HG02943 (cell line): ENCODE results near the gene GLIPR1.
A peak's percentile ranks its signal among the peaks of the same experiment; 100 is the strongest.
"Not testable (repeated sequence)": the region's sequence is repeated elsewhere in the genome, so short reads cannot be mapped to it uniquely, and the experiment has no call there.

Experiments used
- ATAC-seq: cut with Tn5 transposase; IDR thresholded peaks from one replicate; pipeline ENCODE4 v1.9.1; 2021; ENCODE audit warnings: mild to moderate bottlenecking, low read depth, moderate library complexity; ENCODE audit not compliant: unreplicated experiment

The GLIPR1 gene

GRCh38 chr12:75480469-75480949 lies at the start of gene GLIPR1:
Gene GLIPR1, plus strand, starts transcription at chr12:75480755. Its CDS starts 126 bp downstream, at chr12:75480881.
- peak; percentile 87 for ATAC-seq

DNA sequence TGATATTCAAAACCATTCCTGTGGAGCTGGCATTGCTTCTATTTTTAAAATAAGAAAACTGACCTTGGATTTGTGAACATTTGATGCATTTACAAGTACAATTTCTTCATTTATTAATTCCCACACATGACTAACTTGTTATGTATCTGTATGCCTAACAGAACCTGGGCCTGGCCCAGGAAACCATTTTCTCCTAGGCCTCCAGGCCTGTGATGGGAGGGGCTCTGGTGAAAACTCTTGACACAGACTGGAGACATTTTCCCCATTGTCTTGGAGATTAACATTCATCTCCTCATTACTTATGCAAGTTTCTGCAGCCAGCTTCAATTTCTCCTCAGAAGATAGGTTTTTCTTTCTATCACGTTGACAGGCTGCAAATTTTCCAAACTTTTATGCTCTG lies 47.6 kb upstream of the GLIPR1 start:
- ATAC-seq = no peak

- ATAC-seq = no peak
Observed at GRCh38 chr12:75437564-75437963, 43.0 kb upstream of the GLIPR1 start.

DNA sequence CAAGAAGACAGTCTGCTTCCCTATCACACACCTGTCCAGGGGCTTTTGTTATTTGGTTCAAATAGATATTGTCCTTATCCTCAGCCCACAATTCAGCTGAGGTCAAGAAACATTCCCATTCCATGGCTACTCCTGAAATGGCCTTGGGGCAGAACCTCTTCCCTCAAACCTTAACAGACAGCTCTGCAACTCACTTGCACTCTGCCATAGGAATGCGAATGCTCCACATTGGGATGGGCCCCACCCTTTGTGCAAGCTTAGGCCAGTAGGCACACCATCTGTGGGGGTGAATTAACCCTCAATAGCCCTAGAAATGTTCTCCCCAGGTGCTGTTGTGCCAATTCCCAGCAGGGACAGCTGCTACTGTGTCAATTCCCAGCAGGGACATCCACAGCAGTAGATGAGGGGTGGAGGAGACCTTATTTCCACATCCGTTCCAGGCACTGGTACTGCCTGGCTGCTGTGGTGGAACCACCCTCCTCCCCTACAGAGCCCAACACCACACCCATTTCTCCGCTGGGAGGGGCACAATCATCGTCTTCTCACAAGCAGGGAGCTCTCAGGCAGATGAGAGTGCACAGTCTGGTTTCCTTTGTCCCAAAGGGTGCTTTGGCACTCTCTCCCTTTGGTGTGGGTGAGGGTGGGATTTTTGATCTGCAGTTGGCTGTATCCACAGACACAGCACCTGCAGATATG lies 42.3 kb upstream of the GLIPR1 start:
- no peak for ATAC-seq

DNA sequence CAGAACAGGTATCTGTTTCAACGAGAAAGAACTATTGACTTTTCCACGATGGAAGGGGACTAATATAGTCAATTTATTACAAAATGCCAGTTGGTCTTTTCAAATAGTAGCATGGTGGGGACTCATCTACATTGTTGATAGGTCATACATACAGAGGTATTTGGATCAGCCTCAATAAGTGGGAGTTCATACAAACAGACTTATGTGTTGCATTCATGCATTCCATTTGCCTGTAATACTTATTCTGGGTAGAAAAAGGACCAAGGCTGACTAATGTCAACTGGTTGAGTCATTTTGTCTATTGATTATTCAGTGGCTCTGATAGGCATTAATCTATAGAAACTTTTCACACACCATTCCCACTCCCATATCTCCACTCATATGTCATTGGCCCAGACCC lies 41.5 kb upstream of the GLIPR1 start:
- no peak for ATAC-seq

DNA sequence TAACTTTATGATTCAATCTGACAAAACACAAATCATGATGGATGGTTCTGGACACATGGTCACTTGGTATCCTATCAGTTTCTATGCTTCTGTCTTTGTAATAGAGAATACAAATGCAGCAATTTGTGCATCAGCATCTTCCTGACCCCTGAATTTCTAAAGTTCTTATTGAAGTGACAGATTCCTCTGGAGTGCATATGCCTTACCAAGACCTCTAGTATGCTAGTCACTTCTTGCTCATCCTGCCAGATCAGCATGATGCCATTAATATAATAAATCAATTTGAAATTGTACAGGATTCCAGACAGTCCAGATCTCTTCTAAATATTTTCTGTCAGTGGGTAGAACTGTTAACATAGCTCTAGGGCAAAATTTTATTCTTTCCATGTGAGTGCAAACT lies 40.6 kb upstream of the GLIPR1 start:
- no peak for ATAC-seq

GRCh38 chr12:75441687-75442449 lies 38.7 kb upstream of the GLIPR1 start:
- ATAC-seq = not testable (repeated sequence)

DNA sequence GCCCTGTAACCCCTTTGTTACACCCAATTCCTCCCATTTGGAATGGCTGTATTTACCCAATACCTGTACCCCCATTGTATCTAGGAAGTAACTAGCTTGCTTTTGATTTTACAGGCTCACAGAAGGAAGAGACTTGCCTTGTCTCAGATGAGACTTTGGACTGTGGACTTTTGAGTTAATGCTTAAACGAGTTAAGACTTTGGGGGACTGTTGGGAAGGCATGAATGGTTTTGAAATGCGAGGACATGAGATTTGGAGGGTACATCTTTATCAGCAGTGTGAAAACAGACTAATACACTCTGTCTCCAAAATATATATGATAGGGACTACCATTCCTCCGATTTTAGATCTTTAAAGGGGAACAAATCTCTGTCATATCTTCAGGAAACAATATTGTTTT lies 38.1 kb upstream of the GLIPR1 start:
- ATAC-seq = not testable (repeated sequence)

DNA sequence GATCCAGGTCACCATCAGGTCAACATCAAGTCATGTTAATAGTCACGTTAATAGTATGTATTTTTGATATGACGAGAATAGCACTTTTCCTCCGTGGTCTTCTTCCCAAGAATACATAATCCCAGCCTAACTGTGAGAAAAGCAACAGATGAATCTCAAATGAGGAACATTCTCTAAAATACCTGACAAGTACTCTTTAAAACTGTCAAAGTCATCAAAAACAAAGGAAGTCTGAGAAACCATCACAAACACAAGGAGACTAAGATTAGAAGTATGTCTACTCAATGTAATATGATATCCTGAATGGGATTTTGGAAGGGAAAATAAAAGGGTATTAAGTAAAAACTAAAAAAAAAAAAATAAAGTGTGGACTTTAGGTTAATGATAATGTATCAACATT lies 36.8 kb upstream of the GLIPR1 start:
- no peak for ATAC-seq

DNA sequence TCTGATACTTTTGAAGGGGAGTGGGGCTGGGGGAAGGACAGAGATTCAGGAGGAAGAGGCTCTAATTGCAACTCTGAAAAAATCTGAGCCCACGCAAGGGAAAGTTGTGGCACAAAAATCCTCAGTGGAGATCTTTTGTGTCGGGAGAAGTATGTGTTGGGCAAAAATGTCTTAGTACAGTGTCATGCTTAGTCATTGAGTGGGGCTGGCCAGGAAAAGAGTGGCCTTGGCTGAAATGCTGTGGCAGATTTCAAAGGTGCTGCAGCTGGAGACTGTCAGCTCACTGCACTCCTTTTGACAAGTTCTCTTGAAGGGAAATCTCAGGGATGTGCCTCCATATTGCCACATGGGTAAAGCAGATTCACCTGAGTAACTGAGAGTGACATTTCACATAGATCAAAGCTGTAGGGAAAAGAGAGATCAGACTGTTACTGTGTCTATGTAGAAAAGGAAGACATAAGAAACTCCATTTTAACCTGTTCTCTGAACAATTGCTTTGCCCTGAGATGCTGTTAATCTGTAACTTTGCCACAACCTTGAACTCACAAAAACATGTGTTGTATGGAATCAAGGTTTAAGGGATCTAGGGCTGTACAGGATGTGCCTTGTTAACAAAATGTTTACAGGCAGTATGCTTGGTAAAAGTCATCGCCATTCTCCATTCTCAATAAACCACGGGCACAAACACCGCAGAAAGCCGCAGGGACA lies 36.0 kb upstream of the GLIPR1 start:
- no peak for ATAC-seq

- ATAC-seq = not testable (repeated sequence)
Observed at GRCh38 chr12:75445137-75445507, 35.4 kb upstream of the GLIPR1 start.

DNA sequence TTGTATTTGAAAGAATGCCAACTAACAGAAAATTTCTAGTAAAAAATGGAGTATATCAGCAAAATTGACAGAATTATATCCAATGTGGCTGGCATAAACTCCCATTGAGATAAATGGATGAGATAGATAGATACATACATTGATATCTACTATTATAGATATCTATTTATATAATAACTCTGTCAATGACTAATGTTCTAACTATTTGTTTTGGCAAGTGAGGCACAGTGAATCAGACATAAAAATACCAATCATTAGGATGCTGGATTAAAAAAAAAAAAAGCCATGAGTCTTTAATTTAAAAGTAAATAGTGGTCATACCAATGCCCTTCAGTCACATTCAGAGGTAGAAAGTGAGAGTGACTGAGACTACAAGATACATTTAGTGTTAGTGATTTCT lies 33.7 kb upstream of the GLIPR1 start:
- ATAC-seq = no peak

DNA sequence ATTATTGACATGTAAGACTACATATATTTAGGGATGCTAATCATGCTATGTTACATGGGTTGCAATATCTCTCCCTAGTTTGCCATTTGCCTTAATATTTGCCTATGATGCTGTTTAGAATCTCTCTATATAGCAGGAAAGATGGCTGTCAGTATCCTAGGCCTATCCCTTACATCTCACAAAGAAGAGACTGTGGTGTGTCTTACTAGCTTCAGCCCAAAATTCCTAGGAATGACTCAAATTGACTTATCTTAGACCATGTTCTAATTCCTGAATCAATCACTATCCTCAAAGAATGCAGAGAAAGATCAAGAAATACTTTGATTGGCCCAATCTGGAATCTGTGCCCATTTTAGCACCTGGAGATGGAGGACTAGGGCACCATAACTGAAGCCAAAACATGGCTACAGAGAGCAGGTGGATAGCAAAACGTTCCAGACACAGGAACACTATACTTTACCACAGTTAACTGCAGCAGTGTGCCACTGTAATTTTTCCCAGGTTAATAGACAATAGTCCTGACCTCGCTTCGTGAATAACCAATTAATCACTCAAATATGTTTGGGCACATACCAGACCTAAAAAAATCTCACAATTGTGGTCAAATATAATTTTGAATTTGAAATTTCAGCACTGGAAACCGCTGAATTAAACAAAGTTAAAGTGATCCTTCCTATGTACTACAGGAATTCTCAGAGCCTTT lies 32.7 kb upstream of the GLIPR1 start:
- no peak for ATAC-seq

GRCh38 chr12:75452675-75453330 lies 27.8 kb upstream of the GLIPR1 start:
- no peak for ATAC-seq

- no peak for ATAC-seq
Observed at GRCh38 chr12:75455839-75456238, 24.7 kb upstream of the GLIPR1 start.

DNA sequence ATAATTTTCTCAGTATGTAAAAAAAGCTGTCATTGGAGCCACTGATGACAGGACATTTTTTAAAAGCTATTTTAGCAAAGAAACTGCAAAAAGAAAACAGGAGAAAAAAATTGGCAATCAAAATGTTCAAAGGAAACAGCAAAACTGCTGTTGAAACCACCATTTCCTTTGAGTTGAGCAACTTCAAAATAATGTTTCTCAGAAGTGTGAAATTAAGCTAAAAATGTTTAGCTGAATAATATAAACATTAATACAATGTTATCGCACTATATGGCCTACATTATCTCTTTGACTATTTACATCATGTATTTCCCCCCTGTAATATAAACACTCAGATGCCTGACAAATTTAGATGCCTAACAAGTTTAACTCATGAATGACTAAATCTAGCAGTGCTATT lies 23.4 kb upstream of the GLIPR1 start:
- ATAC-seq = no peak

DNA sequence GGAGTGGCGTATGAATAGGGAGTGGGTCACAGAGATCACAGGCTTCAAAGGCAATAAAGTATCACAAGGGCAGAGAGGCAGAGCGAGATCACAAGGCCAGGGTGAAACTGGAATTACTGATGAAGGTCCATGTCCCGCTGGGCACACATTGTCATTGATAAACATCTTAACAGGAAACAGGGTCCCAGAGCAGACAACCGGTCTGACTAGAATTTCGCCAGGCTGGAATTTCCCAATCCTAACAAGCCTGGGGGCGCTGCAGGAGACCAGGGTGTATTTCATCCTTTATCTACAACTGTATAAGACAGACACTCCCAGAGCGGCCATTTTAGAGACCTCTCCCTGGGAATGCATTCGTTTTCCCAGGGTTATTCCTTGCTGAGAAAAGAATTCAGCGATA lies 22.7 kb upstream of the GLIPR1 start:
- ATAC-seq = not testable (repeated sequence)

- ATAC-seq = no peak
Observed at GRCh38 chr12:75459755-75460154, 20.8 kb upstream of the GLIPR1 start.

DNA sequence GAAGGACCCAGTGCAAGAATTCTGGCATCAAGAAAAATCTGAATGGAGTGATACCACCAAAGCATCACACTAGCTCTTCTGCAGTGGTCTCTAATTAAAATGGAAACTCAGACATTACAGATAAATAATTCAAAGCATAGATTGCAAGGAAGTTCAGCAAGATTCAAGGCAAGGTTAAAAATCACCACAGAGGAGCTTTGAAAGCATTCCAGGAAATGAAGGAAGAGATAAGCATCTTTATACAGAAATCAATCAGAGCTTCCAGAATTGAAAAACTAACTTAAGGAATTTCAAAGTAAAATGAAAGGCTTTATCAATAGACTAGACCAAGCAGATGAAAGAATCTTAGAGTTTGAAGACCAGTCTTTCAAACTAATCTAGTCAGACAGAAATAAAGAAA lies 20.4 kb upstream of the GLIPR1 start:
- ATAC-seq = no peak
